Amygdala (tissue), 56 donors: Measurements from ENCODE around the gene TIMM50.

Experiments
- DNase-seq, 56 donors: peaks; one replicate each; lab custom pipeline; 2025; lab: John Stamatoyannopoulos, UW

The TIMM50 gene

GRCh38 chr19:39497996-39498797 is 17.6 kb downstream of the TIMM50 start:
- peak in 25 of 56 donors; percentile 4 to 59 (median 17) for DNase-seq

- peak in 3 of 56 donors; percentile 2 to 20 (median 18) for DNase-seq
These were observed 18.4 kb downstream of the TIMM50 start, which contains the start of gene DLL3 for GRCh38 chr19:39498798-39499642. DLL3 (plus strand) TSS chr19:39498947; CDS start chr19:39498975, 28 bp downstream.

DNA sequence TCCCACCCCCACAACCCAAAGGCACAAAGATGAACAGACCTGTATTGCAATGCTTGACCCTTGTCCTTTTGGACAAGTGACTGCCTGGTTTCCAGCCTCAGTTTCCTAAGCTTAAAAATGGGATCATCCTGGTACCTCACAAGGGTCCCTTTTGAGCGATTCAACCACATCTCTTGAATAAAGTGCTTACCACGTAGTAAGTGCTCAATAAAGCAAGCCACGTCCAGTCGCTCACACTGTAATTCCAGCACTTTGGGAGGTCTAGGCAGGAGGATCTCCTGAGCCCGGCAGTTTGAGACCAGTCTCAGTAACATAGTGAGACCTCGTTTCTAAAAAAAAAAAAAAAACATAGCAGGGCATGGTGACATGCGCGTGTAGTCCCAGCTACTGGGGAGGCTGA is 19.3 kb downstream of the TIMM50 start:
- DNase-seq = no peak

- no peak for DNase-seq
These were observed 19.9 kb downstream of the TIMM50 start for GRCh38 chr19:39500543-39500942.

DNA sequence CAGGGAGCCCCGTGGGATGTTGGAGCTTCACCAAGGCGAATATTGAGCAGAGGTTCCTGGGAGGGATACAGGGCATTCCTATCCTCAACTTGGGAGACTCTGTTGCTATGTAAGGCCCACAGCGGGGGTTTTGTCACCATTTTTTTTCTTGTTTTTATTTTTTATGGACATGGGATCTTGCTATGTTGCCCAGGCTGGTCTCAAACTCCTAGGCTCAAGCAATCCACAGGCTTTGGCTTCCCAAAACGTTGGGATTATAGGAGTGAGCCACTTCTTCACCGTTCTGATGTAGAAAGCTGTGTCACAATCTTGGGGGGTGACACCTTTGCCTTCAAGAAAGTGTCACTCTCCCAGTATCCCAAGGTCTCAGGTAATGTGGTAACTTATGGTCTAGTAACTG is 20.7 kb downstream of the TIMM50 start:
- DNase-seq = no peak

DNA sequence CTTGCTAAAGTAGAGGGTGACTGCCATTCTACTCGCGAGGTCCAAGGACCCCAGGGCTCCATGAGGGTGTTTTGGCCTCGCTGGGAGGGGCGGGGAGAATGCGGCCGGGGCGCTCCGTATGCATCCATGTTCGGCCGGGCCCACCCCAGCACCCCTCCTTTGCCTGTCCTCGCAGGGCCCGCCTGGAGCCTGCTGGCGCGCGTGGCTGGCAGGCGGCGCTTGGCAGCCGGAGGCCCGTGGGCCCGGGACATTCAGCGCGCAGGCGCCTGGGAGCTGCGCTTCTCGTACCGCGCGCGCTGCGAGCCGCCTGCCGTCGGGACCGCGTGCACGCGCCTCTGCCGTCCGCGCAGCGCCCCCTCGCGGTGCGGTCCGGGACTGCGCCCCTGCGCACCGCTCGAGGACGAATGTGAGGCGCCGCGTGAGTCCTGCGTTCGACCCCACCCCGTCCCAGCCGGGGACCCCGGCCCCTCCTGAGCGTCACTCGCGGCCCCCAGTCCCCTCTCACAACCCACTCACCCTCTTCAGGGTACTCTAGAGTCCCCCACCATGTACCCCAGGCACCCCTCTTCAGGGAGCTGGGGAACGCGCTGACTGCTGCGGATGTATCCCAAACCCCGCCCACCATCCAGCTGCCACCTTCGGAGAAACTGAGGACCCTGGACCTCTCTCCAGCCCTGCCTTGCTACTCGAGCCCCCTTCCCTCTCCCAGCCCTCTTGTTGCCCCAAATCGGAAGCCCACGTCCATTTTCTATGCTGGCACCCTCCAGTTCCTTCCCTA is 22.2 kb downstream of the TIMM50 start:
- peak in 6 of 56 donors; percentile 2 to 34 (median 6) for DNase-seq

DNA sequence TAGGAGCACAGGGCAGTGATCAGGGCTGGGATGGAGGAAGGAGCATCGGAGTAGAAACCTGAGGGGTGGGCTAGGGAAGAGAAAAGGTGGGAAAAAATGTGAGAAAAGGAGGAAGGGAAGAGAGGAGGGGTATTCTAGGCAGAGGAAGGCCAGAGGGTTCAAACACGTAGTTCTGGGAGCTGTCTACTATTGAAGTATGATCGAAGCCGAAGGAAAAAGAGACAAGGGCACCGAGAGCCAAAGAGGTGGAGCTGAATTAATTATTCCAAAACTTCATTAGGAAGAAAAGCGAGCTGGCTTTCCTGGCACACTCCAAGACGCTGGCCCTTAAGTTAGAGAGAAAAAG is 25.9 kb downstream of the TIMM50 start:
- no peak for DNase-seq

DNA sequence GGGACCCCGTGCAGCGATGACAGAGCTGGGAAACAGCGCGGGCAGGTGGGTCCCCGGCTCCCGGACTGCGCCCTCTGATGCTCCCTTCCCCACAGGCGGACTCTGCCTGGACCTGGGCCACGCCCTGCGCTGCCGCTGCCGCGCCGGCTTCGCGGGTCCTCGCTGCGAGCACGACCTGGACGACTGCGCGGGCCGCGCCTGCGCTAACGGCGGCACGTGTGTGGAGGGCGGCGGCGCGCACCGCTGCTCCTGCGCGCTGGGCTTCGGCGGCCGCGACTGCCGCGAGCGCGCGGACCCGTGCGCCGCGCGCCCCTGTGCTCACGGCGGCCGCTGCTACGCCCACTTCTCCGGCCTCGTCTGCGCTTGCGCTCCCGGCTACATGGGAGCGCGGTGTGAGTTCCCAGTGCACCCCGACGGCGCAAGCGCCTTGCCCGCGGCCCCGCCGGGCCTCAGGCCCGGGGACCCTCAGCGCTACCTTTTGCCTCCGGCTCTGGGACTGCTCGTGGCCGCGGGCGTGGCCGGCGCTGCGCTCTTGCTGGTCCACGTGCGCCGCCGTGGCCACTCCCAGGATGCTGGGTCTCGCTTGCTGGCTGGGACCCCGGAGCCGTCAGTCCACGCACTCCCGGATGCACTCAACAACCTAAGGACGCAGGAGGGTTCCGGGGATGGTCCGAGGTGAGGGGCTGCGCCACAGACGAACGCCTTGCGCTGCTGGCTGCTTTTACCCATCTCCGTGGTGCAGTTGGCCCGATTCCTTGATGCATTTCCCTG is 26.5 kb downstream of the TIMM50 start:
- peak in 22 of 56 donors; percentile 3 to 57 (median 26) for DNase-seq

- DNase-seq = no peak
These were observed 27.2 kb downstream of the TIMM50 start for GRCh38 chr19:39507715-39508364.

GRCh38 chr19:39508629-39509028 is 28.0 kb downstream of the TIMM50 start:
- no peak for DNase-seq

DNA sequence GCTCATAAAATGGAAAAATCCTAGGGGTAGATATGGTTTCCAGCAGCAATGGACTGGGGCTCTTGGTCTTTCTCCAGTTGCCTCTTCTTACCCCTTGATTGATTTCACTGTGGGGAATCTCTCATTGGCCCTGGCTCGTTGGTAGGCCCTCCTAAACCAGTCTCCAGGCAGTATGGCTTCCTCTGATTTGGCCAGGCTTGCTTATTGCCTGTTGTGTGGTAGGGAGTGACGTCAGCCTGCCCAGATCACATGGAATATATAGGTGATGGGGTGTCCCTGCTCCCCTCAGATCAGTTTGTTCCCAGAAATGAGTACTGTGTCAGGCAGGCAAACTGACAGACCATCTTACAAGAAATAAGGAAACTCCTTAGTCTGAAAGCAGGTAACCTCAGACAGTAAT is 28.6 kb downstream of the TIMM50 start:
- no peak for DNase-seq

DNA sequence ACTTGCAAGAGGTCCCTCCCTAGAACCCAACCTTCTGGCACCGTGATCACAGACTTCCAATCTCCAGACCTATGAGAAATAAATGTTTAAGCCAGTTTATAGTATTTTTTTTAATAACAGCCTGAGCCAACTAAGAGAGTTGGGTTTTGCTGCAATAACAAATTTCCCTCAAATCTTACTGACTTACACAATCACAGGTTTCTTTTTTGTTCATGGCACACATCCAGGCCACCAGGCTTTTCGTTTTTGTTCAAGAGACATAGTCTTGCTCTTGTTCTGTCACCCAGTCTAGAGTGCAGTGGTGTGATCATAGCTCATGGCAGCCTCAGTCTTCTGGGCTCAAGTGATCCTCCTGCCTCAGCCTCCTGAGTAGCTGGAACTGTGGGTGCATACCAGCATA is 32.4 kb downstream of the TIMM50 start:
- no peak for DNase-seq

- peak in 3 of 56 donors; percentile 10 to 35 (median 10) for DNase-seq
These were observed 34.4 kb downstream of the TIMM50 start, which contains the start of gene SELENOV for GRCh38 chr19:39514840-39515550. SELENOV (plus strand) TSS chr19:39515139; CDS start chr19:39515213, 74 bp downstream.

DNA sequence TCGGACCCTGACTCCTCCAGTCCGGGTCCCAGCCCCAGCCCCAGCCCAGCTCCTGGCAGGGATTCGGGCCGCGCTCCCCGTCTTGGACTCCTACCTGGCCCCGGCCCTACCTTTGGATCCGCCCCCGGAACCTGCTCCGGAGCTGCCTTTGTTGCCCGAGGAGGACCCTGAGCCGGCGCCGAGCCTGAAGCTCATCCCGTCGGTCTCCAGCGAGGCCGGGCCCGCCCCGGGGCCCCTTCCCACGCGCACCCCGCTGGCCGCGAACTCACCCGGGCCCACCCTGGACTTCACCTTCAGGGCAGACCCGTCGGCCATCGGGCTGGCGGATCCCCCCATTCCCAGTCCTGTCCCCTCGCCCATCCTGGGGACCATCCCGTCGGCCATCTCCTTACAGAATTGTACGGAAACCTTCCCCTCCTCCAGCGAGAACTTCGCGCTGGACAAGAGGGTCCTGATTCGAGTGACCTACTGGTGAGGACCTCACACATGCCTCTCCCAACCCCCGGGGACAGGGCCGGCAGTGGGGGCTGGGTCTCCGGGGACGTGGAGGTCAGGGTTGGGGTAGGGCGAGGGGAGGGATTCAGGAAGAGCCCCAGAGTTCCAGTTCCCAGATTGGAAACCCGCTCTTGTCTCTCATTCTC is 35.0 kb downstream of the TIMM50 start:
- DNase-seq = no peak

DNA sequence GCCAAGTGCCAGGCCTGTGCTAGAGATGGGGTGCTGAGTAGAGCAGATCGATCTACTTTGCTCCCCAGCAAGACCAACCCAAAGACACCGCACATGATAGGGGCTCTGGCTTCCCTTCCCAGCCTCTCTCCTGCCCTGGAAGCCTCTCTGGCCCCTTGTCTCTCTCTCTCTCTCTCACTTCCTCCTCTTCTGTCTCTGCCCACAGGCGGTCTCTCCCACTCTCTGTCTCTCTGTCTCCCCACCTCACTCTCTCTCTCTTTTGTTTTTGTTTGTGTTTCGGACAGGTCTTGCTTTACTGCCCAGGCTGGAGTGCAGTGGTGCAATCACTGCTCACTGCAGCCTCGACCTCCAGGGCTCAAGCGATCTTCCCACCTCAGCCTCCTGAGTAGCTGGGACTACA is 35.6 kb downstream of the TIMM50 start:
- DNase-seq = no peak

GRCh38 chr19:39517432-39517831 is 36.8 kb downstream of the TIMM50 start:
- DNase-seq = no peak

DNA sequence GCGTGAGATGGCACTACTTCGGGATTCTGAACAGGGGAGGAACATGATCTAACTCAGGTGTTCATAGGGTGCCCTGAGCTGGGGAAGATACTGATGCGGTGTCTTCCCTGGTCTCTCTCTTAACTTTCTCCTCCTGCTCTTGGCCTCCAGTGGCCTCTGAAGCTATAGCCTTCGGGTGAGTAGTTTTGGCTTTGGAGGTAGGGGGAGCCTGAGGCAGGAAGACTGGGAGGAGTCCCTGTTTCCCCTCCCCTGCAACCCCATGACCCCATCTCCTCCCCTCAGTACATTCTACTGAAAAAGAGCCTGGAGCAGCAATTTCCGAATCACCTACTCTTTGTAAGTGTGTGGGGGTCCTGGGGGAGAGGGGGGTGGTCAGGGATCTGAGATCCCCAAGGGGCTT is 37.8 kb downstream of the TIMM50 start:
- DNase-seq = no peak

GRCh38 chr19:39518975-39519374 is 38.3 kb downstream of the TIMM50 start:
- no peak for DNase-seq
